ENCODE data around the gene C1QTNF5. TPM values are rescaled to one million over a fixed set of nuclear protein-coding genes. Genes with fewer than 3 reads are reported as not detected.

C1QTNF5 gene
- total RNA-seq, 6 experiments from 2014 or later = 8.2 to 16.1 (median 15.1) TPM

DNA sequence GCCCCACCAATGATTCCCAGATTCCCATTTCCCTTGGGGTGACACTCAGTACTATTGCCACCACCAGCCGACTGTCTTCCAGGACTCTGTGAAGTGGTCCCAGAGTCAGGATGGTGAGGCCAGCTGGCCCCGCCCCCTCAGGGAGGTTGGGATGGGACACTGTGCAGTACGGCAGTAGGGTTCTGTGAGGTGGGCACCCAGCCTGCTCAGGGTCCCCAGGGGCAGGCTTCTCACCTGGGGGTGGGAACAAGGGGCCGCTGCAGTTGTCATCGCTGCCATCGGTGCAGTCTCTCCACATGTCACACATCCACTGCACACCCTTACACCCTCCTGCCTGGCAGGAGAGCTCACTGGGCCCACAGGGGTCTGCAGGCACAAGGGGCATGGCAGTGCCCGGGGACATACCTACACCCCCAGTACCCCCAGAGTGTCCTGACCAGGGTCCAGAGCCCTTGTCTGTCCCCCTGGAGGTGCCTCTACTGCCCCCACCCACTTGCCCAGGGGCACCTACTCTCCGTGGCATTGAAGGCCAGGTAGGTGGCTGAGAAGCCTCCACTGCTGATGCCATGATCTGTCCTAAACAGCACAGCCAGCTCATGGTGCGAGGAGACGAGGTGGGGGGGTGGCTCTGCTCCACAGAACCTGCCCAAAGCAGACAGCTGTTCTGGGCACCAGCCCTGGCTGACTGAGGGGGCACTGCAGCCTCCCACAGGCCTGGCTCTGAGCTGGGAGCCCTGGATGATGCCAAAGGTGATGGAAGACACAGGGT is 1.9 kb upstream of the C1QTNF5 start:
- Mint-ChIP-seq H3K27ac (no peak overlapping the region), H3K4me1 (ENCODE audit: low read depth) (peaks cover 38% of the 10 kb centered on the region), H3K36me3 (ENCODE audit: low read depth) (no peaks in the 10 kb centered on the region), H3K27me3 (ENCODE audit: insufficient read depth) (peaks cover 28% of the 10 kb centered on the region), H3K4me3 (no peak overlapping the region), H3K9me3 (no peaks in the 10 kb centered on the region)
- no peak for DNase-seq
- TF ChIP-seq, protein P1, sequence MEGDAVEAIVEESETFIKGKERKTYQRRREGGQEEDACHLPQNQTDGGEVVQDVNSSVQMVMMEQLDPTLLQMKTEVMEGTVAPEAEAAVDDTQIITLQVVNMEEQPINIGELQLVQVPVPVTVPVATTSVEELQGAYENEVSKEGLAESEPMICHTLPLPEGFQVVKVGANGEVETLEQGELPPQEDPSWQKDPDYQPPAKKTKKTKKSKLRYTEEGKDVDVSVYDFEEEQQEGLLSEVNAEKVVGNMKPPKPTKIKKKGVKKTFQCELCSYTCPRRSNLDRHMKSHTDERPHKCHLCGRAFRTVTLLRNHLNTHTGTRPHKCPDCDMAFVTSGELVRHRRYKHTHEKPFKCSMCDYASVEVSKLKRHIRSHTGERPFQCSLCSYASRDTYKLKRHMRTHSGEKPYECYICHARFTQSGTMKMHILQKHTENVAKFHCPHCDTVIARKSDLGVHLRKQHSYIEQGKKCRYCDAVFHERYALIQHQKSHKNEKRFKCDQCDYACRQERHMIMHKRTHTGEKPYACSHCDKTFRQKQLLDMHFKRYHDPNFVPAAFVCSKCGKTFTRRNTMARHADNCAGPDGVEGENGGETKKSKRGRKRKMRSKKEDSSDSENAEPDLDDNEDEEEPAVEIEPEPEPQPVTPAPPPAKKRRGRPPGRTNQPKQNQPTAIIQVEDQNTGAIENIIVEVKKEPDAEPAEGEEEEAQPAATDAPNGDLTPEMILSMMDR (IDR thresholded peaks at IDR 0.05) = no peak

DNA sequence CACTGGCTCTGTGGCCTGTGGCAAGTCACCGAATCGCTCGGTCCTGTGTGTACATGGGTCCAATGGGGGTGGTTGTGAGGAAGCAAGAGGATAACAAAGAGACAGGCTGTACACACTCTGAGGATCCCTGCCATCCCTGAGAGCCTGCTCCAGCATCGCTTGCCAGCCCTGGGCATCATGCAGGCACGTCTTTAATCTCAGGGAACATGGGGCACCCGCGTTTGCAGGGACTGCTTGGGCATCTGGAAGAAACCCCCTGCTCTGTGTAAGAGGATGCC is 1.3 kb upstream of the C1QTNF5 start:
- Mint-ChIP-seq H3K4me3 (no peak overlapping the region), H3K36me3 (ENCODE audit: low read depth) (peaks cover under 1% of the 10 kb centered on the region; the same call in 1 of the 2 replicates), H3K27me3 (ENCODE audit: insufficient read depth) (peaks cover 25% of the 10 kb centered on the region), H3K9me3 (no peaks in the 10 kb centered on the region), H3K27ac (no peak overlapping the region), H3K4me1 (ENCODE audit: low read depth) (peaks cover 38% of the 10 kb centered on the region)
- DNase-seq = no peak
- TF ChIP-seq, protein P1 (IDR thresholded peaks at IDR 0.05) = no peak

DNA sequence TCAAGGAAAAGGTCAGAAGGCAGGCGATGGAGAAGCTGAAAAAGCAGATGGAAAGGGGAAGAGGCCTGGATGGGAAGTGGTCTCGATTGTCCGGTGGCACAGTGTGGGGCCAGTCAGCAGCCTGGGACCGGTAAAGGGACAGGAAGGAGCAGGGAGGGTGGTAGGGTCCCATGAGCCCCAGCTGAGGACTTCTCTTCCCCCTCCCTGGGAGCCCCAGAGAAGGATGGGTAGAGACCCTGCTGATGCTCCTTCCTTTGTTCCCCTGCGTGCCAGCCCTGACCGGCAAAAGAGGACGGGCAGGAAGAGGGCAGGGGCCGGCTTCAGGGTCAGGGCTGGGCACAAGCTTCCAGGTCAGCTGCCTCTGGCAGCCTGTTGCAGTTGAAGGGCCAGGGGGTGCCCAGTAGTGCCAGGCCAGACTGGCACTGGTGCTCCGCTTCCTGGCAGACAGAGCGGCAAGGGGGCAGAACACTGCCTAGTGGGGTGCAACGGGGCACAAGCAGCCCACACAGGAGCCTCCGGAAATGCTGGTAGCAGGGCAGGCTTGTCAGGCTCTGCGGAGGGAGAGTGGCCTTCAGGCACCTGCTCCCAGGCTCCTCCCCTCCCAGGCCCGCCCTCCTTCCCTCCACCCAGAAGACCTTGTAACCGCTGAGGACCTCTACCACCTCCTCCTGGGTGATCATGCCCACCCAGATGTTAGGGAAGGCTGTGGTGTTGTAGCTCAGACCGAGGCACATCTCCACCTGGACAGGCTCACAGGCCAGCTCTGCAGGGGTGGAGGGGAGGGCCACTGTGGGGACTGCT is 739 bp upstream of the C1QTNF5 start:
- peaks cover 38% of the 10 kb centered on the region for H3K4me1 Mint-ChIP-seq (ENCODE audit: low read depth)
- H3K27ac Mint-ChIP-seq = peak overlapping the region; percentile 40; the same call in 1 of the 2 replicates
- H3K27me3 Mint-ChIP-seq (ENCODE audit: insufficient read depth) = peaks cover 21% of the 10 kb centered on the region
- TF ChIP-seq, protein P1 (IDR thresholded peaks at IDR 0.05) = no peak
- peaks cover 6% of the 10 kb centered on the region; the same call in 1 of the 2 replicates for H3K36me3 Mint-ChIP-seq (ENCODE audit: low read depth)
- peak overlapping the region; percentile 83 for H3K4me3 Mint-ChIP-seq
- DNase-seq = no peak
- no peaks in the 10 kb centered on the region for H3K9me3 Mint-ChIP-seq

DNA sequence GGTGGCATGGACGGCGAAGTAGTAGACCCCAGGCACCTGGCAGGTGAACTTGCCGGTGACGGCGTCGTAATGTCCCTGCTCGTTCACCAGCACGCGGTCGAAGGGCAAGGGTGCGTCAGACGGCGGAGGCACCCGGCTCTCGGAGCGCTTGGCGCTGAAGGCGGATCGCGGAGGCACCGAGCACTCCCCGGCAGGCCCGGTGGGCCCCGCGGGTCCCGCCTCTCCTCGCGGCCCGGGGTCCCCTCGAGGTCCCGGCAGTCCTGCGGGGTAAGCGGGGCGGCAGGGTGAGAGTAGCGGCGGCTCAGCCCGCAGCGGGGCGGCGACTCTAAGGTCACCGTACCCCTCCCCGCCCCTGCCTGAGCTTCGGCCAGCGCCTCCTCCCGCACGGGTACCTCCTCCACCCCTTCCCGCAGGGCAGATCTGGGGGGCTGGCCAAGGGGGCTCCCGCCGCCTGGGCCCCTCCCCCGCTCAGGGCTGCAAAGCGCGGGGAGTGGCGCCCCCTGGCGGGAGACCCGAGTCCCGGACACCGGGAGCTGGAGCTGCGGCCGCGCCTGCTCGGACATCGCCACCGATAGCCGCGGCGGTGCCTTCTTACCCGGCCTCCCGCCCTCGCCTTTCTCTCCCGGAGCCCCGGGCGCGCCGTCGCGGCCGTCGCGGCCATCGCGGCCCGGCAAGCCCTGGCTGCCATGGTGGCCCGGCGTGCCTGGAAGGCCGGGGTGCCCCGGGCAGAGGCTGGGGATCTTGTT is 921 bp downstream of the C1QTNF5 start:
- H3K27me3 Mint-ChIP-seq (ENCODE audit: insufficient read depth) = peaks cover 18% of the 10 kb centered on the region
- no peak overlapping the region for H3K27ac Mint-ChIP-seq
- H3K36me3 Mint-ChIP-seq (ENCODE audit: low read depth) = peaks cover 18% of the 10 kb centered on the region; the same call in 1 of the 2 replicates
- no peaks in the 10 kb centered on the region for H3K9me3 Mint-ChIP-seq
- H3K4me3 Mint-ChIP-seq = peak overlapping the region; percentile 83
- H3K4me1 Mint-ChIP-seq (ENCODE audit: low read depth) = peaks cover 55% of the 10 kb centered on the region
- DNase-seq = no peak
- TF ChIP-seq, protein P1 (IDR thresholded peaks at IDR 0.05) = peak; percentile 99

DNA sequence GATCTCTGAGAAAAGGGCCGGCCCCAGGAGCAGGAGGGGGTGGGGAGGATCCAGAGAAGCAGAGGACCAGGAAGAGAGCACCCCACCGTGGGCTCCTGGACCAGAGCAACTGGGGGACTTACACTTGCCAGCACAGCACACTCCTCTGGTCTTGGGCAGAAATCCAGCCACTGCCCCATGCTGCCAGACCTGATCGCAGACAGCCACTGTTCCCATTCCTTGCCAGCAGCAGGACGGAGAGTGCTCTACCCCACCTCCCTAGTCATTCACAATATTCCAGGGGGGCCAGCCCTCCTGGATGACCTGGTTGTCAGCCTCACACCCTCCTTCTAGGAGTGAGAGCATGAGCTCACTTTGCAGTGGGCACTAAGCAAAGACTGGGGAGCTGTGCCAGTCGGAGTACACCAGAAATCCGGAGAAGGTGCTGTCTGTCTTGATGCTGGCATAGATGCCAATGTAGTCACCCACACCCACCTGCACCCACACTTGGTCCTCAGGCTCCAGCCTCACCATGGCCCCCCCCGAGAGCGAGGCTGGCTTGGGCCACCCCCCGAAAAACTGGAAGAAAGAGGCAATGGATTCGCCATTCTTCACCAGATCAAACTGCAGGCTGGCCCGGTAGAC is 1.6 kb downstream of the C1QTNF5 start:
- TF ChIP-seq, protein P1 (IDR thresholded peaks at IDR 0.05) = no peak
- H3K9me3 Mint-ChIP-seq = no peaks in the 10 kb centered on the region
- peaks cover 18% of the 10 kb centered on the region for H3K27me3 Mint-ChIP-seq (ENCODE audit: insufficient read depth)
- DNase-seq = no peak
- peaks cover 21% of the 10 kb centered on the region; the same call in 1 of the 2 replicates for H3K36me3 Mint-ChIP-seq (ENCODE audit: low read depth)
- peaks cover 55% of the 10 kb centered on the region for H3K4me1 Mint-ChIP-seq (ENCODE audit: low read depth)
- peak overlapping the region; percentile 78 for H3K4me3 Mint-ChIP-seq
- peak overlapping the region; percentile 88 for H3K27ac Mint-ChIP-seq
